GM19468 (cell line): ENCODE data around the gene ZNF683.
"Not testable (repeated sequence)": the region's sequence is repeated elsewhere in the genome, so short reads cannot be mapped to it uniquely, and the experiment has no call there.

Experiments
- ATAC-seq: cut with Tn5 transposase; IDR thresholded peaks from one replicate; pipeline ENCODE4 v1.9.1; 2021; ENCODE audit warnings: mild to moderate bottlenecking, moderate library complexity, moderate number of reproducible peaks; ENCODE audit not compliant: unreplicated experiment; ENCODE audit errors: extremely low read depth

ZNF683 gene

DNA sequence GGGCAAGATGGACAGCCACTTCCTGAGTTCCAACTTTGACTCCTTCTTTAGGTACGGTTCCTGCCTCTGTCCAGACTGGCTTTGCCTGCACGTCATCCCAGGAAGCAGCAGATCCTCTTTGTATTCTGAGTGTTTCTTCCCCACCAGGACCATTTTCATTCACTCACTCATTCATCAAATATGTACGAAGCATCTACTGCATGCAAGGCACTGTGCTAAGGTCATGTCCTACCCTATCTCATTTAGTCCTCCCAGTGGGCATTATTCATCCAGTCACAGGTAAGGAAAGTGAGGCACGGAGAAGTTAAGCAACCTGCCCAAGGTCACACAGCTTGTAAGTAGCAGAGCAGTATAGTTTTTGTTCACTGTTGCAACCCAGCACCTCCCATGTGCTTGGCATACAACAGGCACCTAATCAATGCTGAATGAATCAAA is 32.5 kb downstream of the ZNF683 start:
- ATAC-seq, result no peak

- no peak for ATAC-seq
Measured at GRCh38 chr1:26338670-26339069, 33.9 kb downstream of the ZNF683 start.

DNA sequence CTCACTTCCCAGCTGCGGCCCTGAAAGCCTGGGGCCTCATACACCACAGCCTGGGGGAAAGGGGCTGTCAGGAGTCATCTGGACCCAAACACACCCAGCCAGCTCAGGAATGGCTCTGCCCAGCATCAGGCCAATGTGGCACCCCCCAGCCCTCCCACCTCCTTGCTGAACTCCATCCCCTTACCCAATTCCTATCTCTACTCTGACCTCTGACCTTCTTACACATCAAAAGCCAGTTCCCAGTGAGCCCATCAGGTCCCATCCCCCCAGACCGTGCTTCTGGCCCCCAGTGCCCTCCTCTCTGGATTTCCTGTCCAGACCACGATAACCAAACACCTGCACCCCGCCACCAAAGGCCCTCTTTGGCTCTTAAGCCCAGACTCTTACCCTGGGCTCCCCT is 34.9 kb downstream of the ZNF683 start:
- no peak for ATAC-seq

DNA sequence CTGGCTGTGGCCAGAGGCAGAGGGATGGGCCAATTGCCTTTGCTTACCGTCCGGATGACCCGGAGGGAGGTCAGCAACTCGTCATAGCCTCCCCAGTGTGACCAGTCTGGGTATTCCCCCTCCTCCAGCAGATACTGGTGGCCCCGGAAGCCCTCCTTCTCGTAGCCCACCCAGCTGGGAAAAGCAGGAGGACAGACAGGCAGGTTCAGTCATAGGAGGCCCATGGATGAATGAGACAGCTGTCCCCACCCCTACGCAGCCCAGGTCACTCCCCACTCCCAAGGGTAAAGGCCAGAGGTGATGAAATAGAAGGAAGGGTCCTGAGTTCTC is 35.4 kb downstream of the ZNF683 start:
- no peak for ATAC-seq

DNA sequence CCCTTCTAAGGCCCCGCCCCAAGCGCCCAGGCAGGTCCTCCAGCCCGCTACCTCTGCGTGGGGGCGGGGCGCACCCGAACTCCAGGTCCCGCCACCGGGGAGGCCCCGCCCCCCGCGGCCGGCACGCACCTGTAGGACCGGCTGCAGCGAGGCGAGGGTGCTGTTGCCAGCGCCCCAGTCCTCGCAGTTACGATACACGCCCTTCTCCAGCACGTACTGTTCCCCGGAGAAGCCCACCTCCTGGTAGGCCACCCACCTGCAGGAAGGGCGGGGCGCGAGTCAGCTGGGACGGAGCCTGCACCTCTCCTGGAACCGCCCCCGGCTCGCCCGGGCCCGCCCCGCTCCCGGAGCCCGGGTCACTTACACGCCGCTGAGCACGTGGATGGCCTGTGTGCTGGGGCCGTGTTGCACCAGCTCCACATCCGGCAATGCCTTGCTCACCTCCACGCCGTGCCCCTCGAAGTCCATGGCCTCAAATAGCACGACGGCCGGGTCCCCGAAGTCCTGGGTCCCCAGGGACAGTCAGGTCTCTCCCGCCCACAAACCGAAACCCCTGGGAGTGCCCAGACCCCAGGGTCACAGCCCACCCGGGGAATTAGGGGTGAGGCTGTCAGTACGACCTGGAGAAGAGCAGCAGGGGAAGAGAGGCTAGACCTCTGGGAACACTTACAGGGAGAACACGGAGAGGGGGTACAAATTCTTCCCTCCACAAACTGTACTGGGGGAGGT is 35.9 kb downstream of the ZNF683 start:
- no peak for ATAC-seq

DNA sequence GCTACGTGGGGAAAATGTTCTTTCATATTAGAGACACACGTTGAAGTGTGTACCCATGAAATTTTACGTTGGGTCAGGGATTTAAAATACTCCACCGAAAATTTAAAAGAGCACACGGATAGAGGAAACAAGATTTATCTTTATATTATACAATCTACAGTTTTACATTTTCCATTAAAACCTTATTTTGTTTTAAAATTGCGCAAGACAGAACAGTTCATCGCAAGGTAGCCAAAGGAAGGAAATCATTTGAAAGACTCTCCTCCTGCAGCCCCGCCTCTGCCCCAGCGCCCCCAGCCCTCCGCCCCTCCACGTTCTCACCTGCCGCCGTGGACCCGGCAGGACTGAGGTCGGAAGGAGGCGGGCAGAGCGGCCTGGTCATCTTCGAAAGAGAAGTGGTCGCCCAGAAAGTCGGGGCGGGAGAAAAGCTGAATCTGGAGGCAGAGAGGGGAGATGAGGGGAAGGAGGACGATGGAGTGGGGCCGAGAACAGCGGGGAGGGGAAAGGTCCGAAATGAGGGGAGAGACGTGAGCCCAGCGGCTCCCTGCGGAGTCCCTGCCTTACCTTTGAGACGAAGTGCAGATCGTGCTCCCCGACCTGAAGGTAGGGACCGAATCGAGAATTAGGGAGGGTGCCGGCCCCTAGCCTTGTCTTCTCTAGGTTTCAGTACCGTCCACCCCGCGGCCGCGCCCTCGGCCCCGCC is 36.6 kb downstream of the ZNF683 start:
- ATAC-seq, result no peak

- not testable (repeated sequence) for ATAC-seq
Measured at GRCh38 chr1:26333312-26333711, 39.2 kb downstream of the ZNF683 start.

- no peak for ATAC-seq
Measured at GRCh38 chr1:26330276-26330675, 42.3 kb downstream of the ZNF683 start.

DNA sequence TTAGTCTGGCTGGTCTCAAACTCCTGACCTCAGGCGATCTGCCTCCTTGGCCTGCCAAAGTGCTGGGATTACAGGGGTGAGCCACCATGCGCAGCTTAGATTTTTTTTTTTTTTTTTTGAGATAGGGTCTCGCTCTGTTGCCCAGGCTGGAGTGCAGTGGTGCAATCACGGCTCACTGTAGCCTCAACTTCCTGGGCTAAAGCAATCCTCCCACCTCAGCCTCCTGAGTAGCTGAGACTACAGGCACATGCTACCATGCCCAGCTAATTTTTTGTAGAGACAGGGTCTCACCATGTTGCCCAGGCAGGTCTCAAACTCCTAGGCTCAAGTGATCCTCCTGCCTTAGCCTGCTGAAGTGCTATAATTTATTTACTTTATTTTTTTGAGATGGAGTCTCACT is 43.2 kb downstream of the ZNF683 start:
- not testable (repeated sequence) for ATAC-seq

DNA sequence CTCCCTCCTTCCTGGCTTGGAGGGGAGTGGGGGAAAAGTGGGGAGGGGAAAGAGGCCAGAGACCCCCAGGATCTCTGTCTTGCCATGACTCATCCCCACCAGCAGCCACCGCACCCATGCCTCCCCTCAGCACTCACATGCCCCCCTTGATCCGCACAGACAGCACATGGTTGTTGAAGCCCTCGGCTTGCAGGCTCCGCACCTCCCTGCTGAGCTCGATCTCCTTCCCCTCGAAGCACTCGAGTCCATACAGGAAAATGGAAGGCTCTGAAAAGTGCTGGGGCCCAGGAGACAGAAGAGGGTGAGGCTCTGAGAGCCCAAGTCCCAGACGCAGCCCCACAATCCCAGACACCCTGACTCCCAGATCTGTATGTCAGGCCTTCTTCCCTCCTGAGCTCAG is 44.0 kb downstream of the ZNF683 start:
- no peak for ATAC-seq

DNA sequence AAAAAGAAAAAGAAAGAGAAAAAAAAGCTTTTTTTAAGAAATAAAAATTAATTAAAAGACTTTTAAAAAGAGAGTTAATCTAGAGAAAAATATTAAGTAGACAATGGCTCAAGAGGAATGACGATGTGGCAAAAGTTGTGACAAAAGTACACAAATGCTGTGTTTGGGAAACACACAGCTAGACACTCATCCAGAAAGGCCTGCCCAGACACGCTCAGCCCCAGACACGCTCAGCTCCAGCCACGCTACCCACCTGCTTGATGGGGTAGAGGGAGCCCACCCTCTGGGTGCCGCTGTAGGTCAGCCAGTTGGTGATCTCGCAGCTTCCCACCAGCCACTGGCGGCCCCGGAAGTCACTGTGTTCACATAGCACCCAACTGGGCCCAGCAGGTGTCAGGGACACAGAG is 44.6 kb downstream of the ZNF683 start:
- ATAC-seq, result no peak

GRCh38 chr1:26324550-26324949 is 48.0 kb downstream of the ZNF683 start:
- ATAC-seq, result no peak

DNA sequence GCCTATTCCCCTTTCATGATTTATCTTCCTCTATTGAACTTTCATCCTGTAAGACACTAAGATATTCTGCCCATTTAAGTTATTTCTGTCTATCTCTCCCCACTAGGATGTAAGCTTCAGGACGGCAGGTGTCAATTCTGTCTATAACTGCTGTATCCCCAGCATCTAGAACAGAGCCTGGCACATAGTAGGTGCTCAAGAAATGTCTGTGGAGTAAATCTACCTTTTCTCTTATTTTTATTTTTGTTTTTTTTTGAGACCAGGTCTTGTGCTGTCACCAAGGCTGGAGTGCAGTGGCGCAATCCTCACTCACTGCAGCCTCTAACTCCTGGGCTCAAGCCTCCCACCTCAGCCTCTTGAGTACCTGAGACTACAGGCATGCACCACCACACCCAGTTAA is 49.2 kb downstream of the ZNF683 start:
- no peak for ATAC-seq

GRCh38 chr1:26322042-26322331 is 50.6 kb downstream of the ZNF683 start:
- no peak for ATAC-seq

GRCh38 chr1:26321315-26322041 is 51.1 kb downstream of the ZNF683 start:
- ATAC-seq, result no peak

DNA sequence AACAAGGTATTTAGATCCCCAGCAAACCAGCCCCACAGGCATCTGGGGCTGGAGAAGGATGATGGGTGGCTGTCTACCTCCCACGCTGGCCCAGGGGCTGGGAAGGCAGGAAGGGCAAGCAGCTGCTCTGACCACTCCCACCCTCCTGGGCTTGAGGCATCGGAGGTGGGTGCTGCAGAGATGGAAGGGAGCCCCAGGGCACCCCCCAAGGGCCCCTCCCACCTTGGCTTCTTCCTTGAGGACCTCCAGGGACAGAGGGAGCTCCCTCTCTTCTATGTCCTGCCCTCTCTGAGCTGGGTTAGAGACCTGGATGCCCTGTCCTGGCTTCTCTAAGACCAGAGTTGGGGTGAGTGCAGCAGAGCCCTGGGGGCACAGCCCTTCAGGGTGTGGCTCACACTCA is 51.7 kb downstream of the ZNF683 start:
- no peak for ATAC-seq

DNA sequence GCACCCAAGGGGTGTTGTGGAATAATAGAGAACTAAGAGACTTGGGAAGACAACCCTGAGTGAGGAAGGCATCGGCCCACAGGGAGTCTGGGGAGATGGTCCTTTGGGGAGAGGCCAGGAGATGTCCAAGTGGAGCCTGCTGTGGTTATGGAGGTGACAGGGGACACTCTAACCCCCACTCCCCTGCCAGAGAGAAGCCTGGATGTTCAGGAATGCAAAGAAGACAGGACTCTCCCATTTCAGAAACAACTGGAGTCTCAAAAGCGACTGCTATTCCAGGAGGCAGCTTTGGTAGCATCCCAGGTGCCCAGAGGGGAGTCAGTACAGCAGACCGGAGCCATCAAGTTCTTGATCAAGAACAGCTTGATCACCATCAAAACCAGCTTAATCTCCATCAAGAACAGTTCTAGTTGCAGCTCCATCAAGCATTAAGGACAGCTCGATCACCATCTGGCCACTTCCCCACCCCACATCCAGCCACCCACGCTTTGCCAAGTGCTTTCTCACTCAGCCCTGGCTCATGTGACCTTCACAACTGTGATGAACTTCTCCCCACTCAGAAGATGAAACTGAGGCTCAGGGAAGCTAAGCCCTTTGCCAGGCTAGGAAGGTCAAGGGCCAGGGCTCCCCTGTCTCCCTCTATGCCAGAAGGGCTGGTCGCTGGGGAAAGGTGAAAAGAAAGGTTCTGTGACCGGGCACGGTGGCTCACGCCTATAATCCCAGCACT is 54.0 kb downstream of the ZNF683 start:
- no peak for ATAC-seq

DNA sequence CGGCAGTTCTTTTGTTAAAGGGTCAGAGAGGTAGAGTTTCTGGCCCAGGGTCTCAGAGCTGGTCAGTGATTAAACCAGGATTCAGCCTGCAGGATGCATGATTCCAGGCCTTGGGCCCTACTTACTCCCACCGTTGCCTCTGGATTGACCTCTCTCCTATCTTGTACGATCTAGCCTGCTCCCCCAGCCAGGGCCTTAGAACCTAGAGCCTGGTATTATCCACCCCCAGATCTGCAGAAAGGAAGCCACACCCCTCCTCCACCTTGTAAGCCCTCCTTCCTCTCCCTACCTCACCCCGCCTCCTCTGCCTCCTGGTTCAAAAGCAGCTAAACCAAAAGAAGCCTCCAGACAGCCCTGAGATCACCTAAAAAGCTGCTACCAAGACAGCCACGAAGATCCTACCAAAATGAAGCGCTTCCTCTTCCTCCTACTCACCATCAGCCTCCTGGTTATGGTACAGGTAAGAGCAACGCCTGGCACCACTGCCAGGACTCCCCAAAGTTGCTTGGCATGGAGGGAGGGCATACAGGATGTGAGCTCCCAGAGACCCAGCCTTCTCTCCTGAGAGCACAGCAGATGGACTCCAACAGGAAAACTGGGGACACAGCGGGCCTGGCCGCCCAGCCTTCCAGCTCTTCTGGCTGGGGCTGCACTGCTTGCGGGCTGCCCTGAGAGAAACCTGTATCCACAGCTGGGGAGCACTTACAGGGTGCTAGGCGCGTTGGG is 54.8 kb downstream of the ZNF683 start, which contains the start of gene CD52:
CD52 (plus strand) TSS at position 347 of the 726 bp plus-strand sequence; CDS start at position 407, 60 bp downstream.
- ATAC-seq, result no peak

DNA sequence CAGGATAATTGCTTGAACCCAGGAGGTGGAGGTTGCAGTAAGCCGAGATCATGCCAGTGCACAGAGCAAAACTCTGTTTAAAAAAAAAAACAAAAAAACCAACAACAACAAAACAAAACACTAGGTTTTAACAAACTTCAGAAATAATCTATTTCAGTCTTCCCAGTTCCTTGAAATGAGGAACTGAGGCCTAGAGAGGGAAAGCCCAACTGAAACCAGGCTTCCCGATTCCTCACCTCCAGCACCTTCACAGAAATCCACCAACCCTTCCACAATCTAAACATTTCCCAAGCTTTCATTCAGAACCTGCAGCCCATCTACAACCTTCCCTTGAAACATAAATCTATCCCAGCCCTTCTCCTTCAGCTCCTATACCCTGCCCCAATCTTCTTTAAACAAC is 55.4 kb downstream of the ZNF683 start:
- ATAC-seq, result no peak
